LNCaP clone FGC (cell line): ENCODE measurements around the gene TIMP2.

Experiments
- DNase-seq: peaks from one replicate; pipeline ENCODE4 v3.0.0-alpha.2; 2011; ENCODE audit warnings: low read depth
- H3K4me3 ChIP-seq: 2 replicates; pipeline ENCODE4 v1.5.1; 2011; ENCODE audit warnings: mild to moderate bottlenecking, low read depth, low read length, control low read depth
- CTCF ChIP-seq: IDR thresholded peaks from 2 replicates; pipeline ENCODE4 v1.5.1; 2012; ENCODE audit warnings: mild to moderate bottlenecking; ENCODE audit not compliant: control insufficient read depth, insufficient read depth; ENCODE audit errors: extremely low read depth

Gene TIMP2

GRCh38 chr17:78840780-78841611 is 84.2 kb downstream of the TIMP2 start, which contains the start of gene USP36:
Gene USP36, minus strand, starts transcription at chr17:78840814. Its CDS starts 4,451 bp downstream, at chr17:78836363.
- peak; percentile 98 for DNase-seq

GRCh38 chr17:78840530-78840779 is 84.7 kb downstream of the TIMP2 start:
- TF ChIP-seq CTCF = no peak
- DNase-seq = no peak
- peak overlapping the region; percentile 84 for H3K4me3 ChIP-seq

More at GRCh38 chr17:78840780-78841611, 84.2 kb downstream of the TIMP2 start, which contains the start of gene USP36:
- peak within 1 kb of the TSS; percentile 84 for H3K4me3 ChIP-seq
- no peak for TF ChIP-seq CTCF

GRCh38 chr17:78839762-78840529 is 85.2 kb downstream of the TIMP2 start:
- H3K4me3 ChIP-seq = peak overlapping the region; percentile 84
- no peak for DNase-seq
- TF ChIP-seq CTCF = no peak

GRCh38 chr17:78839235-78839761 is 85.9 kb downstream of the TIMP2 start:
- peak overlapping the region; percentile 84 for H3K4me3 ChIP-seq
- no peak for TF ChIP-seq CTCF
- no peak for DNase-seq

- peak; percentile 78 for DNase-seq
- no peak for TF ChIP-seq CTCF
- H3K4me3 ChIP-seq = peak overlapping the region; percentile 84
Observed at GRCh38 chr17:78838574-78839005, 86.6 kb downstream of the TIMP2 start.

GRCh38 chr17:78836420-78837021 is 88.7 kb downstream of the TIMP2 start:
- no peak for DNase-seq
- no peak for TF ChIP-seq CTCF
- no peak overlapping the region for H3K4me3 ChIP-seq
